Central memory CD4-positive, alpha-beta T cell (primary cell): Measurements from ENCODE around the gene GALNT9.

ENCODE experiments used
- DNase-seq: peaks from one replicate; pipeline ENCODE4 v3.0.0; 2022

GALNT9 gene

DNA sequence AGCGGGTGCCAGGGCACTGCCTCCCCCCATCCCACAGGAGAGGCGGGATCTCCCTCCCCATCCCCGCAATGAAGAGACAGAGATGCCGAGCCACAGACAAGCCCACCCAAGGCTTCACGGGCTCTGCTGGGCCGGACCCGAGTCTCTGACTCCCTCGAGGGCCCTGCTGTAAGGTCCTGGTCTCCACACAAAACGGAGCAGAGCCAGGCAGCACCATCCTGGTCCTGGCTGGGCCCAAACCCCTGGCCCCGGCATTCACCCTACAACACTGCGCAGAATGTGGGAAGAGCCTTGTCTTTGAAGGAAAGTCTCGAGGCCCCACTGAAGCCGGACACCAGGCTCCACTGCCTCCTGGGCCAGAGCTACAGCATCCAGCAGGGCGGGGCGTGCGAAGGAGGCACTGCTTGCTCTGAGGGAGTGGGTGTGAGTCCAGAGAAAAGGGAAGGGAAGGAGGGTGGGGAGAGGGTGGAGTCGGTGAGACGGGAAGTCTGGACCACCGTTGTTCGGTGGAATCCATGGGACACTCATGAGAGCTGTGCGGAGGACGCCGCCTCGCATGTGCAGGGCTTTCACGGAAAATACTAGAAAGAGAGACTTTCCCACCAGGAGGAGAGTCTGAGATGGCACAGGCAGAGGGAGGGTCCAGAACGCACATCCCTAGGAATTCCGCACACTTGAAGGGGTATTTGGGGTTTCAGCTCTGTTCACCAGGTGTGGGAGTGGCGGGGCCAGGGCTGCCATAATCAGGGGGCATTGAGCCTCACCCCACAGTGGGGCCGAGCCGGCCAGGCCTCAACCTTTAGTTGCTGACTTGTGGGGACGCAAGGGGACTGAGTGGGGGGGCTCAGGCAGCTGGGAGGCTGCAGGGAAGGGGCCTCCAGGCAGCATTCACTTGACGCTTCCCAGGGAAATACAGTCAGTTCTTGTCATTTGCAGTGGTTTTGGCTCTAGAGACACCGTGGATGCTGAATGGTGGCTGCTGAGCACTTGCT, 36.8 kb downstream of the GALNT9 start:
- DNase-seq: no peak

DNA sequence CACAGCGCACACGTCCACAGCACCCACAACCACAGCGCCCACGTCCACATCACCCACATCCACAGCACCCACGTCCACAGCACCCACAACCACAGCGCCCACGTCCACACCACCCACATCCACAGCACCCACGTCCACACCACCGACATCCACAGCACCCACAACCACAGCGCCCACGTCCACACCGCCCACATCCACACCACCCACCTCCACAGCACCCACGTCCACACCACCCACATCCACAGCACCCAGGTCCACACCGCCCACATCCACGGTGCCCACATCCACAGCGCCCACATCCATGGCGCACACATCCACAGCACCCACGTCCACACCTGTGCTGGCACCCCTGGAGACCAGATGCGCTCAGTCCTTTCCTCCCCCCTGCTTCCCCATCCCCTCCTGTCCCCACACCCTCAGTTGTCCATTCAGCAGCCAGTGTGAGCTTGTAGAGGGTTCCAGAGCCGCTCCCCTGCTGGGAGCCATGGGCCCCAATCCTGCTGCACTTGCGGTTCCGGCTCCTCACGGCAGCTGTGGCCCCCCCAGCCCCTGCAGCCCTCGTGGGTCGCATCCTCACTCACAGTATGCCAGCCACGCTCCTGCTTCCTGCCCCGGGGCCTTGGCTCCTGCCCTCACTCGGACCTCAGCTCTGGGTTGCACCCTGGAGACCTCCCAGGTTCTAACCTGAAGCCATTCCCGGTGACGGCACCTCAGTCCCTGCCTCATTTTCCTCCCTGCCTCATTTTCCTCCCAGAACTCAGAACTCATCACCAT, 37.8 kb downstream of the GALNT9 start:
- no peak for DNase-seq

DNA sequence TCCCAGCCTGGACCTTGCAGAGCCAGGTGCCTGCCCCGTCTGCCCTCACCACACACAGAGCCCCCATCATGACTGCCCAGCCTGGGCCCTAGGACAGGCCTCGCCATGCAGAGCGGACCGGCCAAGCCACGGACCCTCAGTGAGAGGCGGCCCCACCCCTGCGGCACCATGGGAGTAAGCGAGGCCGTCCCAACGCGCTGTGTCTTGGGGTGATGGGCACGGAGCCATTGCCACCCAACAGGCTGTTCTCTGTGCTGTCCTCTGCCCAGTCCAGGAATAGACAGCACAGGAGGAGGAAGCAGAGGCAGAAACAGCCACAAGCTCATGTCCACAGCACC, 39.2 kb downstream of the GALNT9 start:
- no peak for DNase-seq

DNA sequence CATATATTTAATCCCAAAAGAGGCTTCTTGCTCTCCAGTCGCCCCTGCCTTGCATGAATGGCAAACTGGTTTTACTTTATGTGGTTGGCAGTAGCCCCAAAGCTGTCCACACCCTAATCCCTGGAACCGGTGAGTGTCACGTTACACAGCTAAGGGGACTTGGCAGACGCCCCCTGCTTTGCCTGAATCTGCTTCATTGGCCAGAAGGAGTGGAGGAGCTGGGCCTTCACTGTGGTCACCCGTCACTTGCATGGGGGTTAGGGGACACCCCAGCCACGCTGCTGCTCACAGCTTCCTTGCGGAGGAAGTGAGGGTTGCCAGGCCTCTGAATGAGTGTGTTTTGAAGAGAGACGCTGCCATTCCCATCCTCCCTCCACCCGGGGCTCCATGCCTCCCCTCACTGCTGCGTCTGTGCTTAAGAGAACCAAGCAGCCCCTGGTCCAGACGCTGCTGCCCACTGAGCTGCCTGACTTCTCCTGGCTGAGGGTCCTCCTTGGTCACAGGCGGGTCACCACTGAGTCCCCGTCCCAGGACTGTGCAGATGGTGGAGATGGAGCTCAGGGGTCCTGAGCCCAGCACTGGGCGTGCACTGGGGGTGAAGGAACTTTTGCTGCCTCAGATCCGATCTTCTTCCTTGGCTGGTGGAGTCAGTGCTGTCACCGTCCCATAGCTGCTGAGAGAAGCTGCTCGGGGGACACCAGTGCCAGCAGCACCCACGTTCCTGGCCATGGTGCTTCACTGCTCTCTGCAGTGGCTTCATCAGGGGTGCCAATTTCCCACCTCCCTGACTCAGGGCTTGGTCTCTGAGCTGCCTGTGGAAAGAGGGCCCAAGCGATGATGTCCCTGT, 39.8 kb downstream of the GALNT9 start:
- DNase-seq: no peak

DNA sequence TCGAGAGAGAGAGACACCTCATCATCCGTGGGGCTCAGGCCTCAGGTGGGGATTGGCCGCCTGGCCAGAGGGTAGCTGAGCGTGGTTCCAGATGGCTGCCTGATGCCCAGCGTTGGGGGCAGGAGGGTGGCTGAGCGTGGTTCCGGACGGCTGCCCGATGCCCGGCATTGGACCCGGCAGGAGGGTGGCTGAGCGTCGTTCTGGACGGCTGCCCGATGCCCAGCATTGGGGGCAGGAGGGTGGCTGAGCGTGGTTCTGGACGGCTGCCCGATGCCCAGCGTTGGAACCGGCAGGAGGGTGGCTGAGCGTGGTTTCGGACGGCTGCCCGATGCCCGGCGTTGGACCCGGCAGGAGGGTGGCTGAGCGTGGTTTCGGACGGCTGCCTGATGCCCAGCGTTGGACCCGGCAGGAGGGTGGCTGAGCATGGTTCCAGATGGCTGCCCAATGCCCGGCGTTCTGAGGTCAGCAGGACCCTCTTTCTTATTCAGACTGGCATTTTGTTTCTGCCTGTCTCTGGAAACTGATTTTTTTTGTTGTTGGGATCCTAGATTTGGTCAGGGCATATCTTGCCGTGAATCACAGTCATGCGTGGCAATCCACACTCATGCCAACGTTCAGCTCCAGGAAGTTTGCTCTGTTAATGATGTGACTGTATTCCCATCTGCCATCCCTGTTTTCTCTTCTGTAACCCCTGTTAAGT, 40.7 kb downstream of the GALNT9 start:
- no peak for DNase-seq

DNA sequence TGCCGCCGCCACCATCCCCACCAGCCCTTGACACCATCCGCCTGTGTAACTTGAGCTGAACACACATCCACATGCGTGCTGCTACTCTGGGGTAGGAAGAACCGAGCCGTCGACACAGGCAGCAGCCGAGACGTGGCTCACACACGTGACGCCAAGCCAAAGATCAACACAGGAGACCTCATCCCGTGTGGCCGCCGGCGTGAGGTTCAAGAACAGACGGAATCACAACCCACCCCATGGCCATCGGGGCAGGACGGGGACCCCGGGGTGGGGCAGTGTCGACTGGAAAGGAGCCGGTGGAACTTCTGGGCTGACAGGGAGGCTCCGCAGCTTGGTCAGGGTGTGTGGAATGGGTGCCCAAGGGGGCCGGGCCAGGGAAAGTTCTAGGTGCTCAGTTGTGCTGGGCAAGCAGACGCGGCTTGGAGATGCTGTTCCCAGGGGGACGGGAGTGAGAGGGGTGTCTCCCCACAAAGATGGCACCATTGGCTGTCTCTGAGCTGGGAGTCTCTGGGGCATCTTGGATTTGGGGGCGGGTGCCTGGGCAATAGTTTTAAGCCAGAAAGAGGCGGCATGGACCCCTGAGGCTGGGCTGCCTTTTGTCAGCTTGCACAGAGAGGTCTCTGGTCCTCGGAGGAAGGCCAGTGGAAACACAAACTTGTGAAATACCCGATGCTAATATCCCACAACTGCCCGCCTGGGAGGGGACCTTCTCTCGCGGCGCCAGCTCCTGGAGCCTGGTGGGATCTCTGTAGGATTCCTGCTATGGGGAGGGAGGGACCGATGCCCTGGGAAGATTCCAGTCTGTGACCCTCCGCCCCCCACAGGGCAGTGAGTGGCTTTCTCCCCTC, 41.8 kb downstream of the GALNT9 start:
- DNase-seq: no peak

DNA sequence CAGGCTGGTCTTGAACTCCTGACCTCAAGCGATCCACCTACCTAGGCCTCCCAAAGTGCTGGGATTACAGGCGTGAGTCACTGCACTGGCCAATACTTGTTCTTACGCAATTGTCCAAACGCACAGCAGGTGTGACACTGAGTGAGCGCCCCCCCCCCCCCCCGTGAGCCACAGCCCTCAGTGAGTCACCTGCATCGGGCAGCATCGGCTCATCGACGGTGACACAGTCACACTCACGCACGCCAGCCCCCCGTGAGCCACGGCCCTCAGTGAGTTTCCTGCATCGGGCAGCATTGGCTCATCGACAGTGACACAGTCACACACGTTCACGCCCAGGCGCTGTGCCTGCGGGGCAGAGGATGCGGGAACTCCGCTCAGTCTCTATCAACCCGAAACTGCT, 42.5 kb downstream of the GALNT9 start:
- no peak for DNase-seq

DNA sequence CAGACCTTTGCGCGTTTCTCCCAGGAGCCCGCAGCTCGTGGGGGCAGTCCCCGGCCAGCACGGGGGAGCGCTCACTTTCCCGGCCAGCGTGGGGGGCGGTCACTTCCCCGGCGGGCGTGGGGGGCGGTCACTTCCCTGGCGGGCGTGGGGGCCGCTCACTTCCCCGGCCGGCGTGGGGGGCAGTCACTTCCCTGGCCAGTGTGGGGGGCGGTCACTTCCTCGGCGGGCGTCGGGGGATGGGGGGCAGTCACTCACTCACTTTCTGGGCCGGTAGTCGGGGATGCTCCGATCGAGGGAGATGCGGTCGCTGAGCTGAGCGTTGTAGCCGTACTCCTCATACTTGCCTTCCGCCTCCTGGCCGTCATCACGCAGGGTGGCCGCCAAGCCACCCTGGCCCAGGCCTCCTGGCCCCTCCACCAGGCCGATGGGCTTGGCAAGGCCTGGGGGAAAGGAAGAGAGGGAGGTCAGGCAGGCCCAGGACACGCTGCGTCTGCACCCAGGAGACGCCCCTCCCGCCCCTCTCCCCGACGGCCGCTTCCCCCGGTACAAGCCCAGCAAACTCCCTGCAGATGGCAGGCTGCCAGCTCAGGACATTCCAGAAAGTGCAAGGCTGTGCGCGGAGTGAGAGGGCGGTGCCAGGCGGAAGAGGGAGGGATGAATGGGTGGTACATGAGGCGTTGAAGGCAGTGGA, 43.3 kb downstream of the GALNT9 start:
- DNase-seq: no peak

DNA sequence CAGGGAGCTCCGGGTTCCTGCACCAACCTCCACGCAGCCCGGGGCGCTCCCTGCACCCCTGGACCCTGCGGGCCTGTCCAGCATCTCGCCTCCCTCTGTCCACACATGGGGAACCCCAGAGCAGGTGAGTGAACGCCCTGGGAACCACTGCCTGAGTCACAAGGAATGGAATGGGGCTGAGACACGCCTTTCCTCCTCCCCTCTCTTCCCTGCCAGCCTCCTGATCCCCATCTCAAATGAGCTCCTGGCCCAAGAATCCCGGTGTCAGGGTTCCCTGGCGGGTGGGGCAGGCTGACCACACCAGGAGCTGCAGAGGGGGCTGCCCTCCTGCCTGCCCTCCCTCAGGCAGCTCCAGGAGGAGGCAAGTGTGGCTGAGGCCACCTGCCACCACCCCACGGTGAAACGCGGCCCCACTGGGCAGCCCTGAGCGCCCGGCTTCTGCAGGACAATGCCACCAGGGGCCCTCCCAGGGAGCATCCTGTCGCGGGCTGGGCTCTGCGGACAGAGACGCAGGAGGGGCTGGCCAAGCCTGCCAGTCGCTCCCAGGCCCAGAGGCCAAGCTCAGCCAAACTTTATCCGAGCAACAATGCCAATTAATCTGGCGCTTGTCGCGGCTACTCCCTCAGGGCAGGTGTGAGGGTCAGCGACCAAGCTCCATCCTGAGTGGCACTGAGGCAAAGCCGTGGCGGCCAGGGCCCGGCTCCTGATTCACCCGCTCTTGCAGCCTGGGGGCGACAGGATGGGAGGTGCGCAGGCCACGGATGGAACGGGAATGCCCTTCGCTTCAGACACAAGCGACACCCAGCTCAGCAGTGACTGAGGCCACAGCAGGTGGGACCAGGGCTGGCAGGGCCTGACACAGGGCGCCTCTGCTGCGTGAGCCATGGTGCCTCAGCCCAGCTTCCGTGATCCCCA, 44.3 kb downstream of the GALNT9 start:
- DNase-seq: no peak

DNA sequence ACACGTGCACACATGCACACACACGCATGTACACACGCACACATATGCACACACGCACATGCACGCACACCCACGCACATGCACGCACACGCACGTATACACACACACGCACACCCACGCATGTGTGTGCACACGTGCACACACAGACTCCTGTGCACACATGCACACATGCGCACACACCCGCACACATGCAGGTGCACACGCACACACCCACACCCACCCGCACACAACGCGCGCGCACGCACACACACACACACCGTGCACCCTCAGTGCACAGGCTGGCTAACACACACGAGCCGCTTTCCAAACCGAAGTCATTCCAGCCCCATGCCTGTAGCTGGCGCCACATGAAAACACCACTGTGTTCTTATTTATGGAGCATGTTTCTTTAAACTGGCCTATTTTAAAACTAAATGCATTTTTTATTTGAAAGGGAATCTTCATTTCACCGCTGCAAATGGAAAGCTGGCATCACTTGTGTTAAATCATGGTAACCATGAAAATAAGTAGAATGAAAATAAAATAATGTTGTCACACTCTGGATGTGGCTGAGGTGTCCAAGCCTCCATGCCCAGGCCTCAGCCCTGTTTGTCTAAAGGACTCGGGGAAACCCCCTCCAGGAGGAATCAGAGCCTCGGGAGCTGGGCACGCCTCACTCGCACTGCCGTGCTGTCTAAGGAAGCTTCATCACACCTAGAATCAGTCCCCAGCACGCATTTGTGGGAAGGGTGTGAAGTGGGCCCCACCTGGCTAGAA, 45.1 kb downstream of the GALNT9 start:
- DNase-seq: no peak

DNA sequence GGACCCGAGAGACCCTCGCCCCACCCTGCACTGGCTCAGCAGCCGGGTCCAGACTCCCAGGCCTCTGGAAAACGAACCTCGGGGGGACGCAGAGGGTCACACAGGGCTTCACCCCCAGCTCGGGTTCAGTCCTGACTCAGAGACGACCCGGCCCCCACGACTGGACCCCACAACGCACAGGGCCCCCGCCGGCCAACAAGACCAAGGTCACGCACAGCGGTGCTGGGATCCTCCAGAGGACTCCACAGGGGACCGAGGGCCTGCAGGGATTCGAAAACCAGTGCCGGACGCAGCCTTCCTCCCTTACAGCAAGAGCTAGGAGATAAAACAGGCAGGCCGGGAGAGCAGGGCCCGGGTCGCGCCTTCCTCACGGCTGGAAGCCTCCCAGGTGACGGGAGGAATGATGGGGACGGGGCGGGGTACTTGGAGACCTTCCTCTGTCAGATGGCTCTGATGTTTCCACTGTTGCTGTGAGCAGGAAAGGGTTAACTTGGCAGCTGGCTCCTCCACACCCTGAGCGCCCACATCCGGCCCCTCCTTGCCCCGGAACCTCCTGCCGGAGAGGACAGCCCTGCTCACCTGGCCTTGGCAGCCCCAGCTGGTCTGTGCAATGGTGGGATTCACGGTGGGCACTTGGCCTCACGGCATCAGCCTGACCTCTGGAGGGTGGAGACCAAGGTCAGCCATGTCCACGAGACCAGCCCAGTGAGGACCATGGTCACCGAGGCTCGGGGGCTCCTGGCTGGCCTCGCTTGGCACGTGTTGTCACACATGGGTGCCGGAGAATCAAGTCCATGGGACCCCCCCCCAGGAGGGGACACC, 46.2 kb downstream of the GALNT9 start:
- DNase-seq: peak; percentile 48

DNA sequence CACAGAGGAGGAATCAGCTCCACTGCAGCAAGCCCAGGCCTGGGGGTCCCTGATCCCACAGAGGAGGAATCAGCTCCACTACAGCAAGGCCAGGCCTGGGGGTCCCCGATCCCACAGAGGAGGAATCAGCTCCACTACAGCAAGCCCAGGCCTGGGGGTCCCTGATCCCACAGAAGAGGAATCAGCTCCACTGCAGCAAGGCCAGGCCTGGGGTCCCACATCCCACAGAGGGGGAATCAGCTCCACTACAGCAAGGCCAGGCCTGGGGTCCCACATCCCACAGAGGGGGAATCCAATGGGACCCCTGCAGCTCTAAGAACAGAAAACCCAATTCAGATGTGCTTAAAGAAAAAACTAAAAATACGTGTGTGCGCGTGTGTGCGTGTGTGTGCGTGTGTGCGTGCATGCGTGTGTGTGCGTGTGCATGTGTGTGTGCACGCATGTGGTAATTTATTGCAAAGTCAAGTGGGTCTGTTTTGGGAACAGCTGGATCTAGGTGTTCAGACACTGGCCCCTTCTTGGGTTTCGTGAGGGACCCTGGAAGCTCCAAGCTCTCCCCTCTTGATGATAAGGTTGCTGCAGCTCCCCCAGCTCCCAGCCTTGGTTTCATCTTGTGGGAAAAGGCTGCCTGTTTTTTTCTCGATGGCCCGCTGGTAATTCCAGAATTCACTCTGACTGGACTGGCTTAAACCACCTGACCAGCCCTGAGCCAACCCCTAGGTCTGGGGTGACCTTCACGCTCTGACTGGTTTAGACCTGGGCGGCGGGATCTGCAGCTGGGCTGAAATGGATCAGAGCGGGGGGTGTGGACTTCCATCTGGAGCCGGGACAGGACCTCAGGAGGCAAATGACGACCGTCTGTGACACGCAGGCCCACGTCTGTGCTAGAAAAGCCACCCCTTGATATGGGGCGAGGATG, 47.1 kb downstream of the GALNT9 start:
- DNase-seq: no peak

DNA sequence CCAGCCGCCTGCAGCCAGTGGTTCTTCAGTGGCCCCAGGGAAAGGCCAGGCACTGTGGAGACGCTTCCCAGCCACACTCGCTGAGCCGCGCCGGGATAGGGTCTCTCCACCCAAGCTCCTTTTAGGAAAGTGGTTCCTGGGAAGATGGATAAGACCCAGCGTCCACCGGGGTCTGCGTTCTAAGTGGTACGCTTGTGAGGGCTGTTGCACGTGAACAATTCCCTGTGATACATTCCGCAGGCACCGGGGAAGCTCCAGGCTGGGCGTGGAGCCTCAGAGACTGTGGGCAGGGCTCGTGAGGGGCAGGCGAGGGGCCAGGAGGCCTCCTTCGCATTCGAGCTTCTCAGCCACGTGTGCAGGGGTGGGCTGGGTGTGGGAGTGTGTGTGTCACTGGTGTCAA, 48.4 kb downstream of the GALNT9 start:
- DNase-seq: no peak

DNA sequence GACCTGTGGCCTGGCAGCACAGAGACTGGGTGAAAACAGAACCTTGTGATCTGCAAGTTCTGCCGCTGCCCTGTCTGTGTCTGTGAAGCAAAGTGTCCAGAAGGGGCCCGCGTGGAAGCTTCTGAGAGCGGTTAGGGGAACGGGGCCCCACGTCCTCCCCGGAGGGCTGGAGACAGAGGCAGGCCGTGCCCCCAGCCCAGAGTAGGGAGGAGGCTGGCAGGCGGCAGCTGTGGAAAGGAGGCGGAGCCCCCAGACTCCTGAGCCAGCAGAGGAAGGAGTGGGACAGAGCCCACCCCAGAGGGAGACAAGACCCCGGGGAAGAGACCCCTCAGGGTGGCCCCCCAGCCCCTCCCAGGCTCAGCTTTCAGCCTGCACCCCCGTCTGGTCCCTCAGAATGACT, 49.0 kb downstream of the GALNT9 start:
- DNase-seq: no peak

DNA sequence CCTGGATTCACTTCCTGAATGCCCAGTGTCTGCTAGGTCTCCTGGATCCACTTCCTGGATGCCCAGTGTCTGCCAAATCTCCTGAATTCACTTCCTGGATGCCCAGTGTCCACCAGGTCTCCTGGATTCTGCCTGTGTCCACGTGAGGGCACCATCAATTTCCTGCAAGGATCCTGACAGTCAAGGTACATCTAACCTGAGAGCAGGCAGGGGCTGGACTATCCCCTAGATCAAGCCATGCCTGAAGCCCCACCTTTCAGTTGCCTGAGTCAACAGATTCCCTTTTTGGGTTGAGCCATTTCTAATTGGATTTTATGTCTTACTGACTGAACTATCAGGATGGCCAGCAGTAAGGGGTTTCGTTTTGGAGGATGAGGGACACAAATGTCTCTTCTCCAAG, 49.5 kb downstream of the GALNT9 start:
- no peak for DNase-seq

DNA sequence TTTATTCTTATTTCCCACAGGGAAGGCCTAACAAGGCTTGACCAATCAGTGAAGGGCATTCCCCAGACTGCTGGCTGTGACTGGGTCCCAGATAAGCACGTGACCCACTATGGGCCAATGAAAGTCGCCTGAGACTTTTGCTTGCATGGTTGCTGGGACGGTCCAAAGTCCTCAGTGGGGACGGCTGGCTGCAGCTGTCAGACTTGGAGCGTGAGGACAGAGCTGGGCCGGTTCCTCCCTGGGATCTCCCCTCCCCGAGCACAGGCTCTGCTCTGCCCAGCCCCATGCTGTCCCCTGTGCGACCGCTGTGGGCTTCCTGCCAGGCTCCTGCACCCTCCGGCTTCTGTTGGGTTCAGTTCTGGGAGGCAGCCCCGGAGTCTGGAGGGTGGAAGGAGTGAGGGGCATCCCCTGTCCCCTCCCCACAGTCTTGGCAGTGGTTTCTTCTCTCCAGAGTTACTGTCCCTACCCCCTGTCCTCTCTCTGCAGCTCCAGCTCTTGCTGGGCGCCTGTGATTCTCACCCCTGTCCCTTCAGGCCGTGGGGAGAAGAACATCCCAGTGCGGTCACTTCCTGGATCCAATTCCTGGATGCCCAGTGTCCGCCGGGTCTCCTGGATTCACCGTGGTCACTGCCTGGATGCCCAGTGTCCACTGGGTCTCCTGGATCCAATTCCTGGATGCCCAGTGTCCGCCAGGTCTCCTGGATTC, 50.1 kb downstream of the GALNT9 start:
- DNase-seq: no peak
